Progenitor cell of endocrine pancreas (in vitro differentiated cells): ENCODE results near the gene FBXL7. TPM values are rescaled to one million over a fixed set of nuclear protein-coding genes. Genes with fewer than 3 reads are reported as not detected.

Experiments
- DNase-seq: peaks from one replicate; pipeline ENCODE4 v3.0.0; 2021; ENCODE audit warnings: low spot score; ENCODE audit not compliant: unreplicated experiment
- H3K27ac Mint-ChIP-seq: 2 replicates; pipeline ENCODE4 v1.8.0; 2021; ENCODE audit warnings: mild to moderate bottlenecking, moderate library complexity, mixed read lengths
- H3K27me3 Mint-ChIP-seq: 2 replicates; pipeline ENCODE4 v1.8.0; 2021; ENCODE audit warnings: mixed read lengths
- H3K36me3 Mint-ChIP-seq: 2 replicates; pipeline ENCODE4 v1.8.0; 2022; ENCODE audit warnings: mixed read lengths; ENCODE audit not compliant: insufficient read depth
- H3K4me1 Mint-ChIP-seq: 2 replicates; pipeline ENCODE4 v1.8.0; 2021; ENCODE audit warnings: low read depth, mixed read lengths
- H3K4me3 Mint-ChIP-seq: 2 replicates; pipeline ENCODE4 v1.8.0; 2021; ENCODE audit warnings: low read depth, mild to moderate bottlenecking, moderate library complexity, mixed read lengths
- H3K9me3 Mint-ChIP-seq: 2 replicates; pipeline ENCODE4 v1.8.0; 2021; ENCODE audit warnings: low read depth, mixed read lengths
- CTCF ChIP-seq: fragments of 200-600 bp; sonication (generic); IDR thresholded peaks from one replicate; pipeline ENCODE4 v1.5.0; 2021; ENCODE audit warnings: antibody characterized with exemption, mild to moderate bottlenecking; ENCODE audit not compliant: unreplicated experiment
- total RNA-seq: library from RNA; stranded (reverse); gene quantifications from 2 replicates; pipeline ENCODE4 v1.2.1, GENCODE V29; 2021

The FBXL7 gene
- total RNA-seq, 1 donor from 2014 or later, result 15.4 TPM

- no peaks in the 10 kb centered on the region for H3K9me3 Mint-ChIP-seq
- no peak overlapping the region for H3K4me3 Mint-ChIP-seq
- H3K27me3 Mint-ChIP-seq, result no peaks in the 10 kb centered on the region
- no peaks in the 10 kb centered on the region for H3K4me1 Mint-ChIP-seq
- peaks cover 3% of the 10 kb centered on the region for H3K36me3 Mint-ChIP-seq
- no peak overlapping the region for H3K27ac Mint-ChIP-seq
- no peak for TF ChIP-seq CTCF
- DNase-seq, result no peak
Measured at GRCh38 chr5:15943487-15943886, 443.5 kb downstream of the FBXL7 start.

GRCh38 chr5:15946026-15946425, 446.0 kb downstream of the FBXL7 start:
- TF ChIP-seq CTCF, result no peak
- Mint-ChIP-seq H3K4me3 (no peak overlapping the region), H3K4me1 (no peaks in the 10 kb centered on the region), H3K27me3 (no peaks in the 10 kb centered on the region), H3K9me3 (no peaks in the 10 kb centered on the region), H3K27ac (no peak overlapping the region), H3K36me3 (peaks cover 3% of the 10 kb centered on the region)
- DNase-seq, result no peak

- H3K9me3 Mint-ChIP-seq, result no peaks in the 10 kb centered on the region
- H3K27me3 Mint-ChIP-seq, result no peaks in the 10 kb centered on the region
- H3K4me3 Mint-ChIP-seq, result no peak overlapping the region
- TF ChIP-seq CTCF, result no peak
- no peak for DNase-seq
- H3K4me1 Mint-ChIP-seq, result no peaks in the 10 kb centered on the region
- peaks cover 3% of the 10 kb centered on the region for H3K36me3 Mint-ChIP-seq
- H3K27ac Mint-ChIP-seq, result no peak overlapping the region
Measured at GRCh38 chr5:15948190-15948589, 448.2 kb downstream of the FBXL7 start.

GRCh38 chr5:15951126-15951525, 451.1 kb downstream of the FBXL7 start:
- Mint-ChIP-seq H3K4me3 (no peak overlapping the region), H3K4me1 (no peaks in the 10 kb centered on the region), H3K27ac (no peak overlapping the region), H3K27me3 (no peaks in the 10 kb centered on the region), H3K36me3 (peaks cover 3% of the 10 kb centered on the region), H3K9me3 (no peaks in the 10 kb centered on the region)
- no peak for TF ChIP-seq CTCF
- no peak for DNase-seq

- no peak overlapping the region for H3K4me3 Mint-ChIP-seq
- H3K27me3 Mint-ChIP-seq, result no peaks in the 10 kb centered on the region
- no peak for TF ChIP-seq CTCF
- no peak overlapping the region for H3K27ac Mint-ChIP-seq
- peaks cover 3% of the 10 kb centered on the region for H3K36me3 Mint-ChIP-seq
- H3K4me1 Mint-ChIP-seq, result no peaks in the 10 kb centered on the region
- no peaks in the 10 kb centered on the region for H3K9me3 Mint-ChIP-seq
- no peak for DNase-seq
Measured at GRCh38 chr5:15951550-15951949, 451.6 kb downstream of the FBXL7 start.
